Upper lobe of right lung (tissue), 1 donor: Measurements from ENCODE around the gene GSTO1. TPM values are rescaled to one million over a fixed set of nuclear protein-coding genes. Genes with fewer than 3 reads are reported as not detected.

Experiments
- microRNA-seq: library from miRNA; unstranded; fragments of <30 nt; microRNA quantifications from one replicate; pipeline ENCODE4 v1.2.0, GENCODE V29; 2020; ENCODE audit warnings: borderline microRNAs expressed
- total RNA-seq: library from RNA; stranded (reverse); fragmentation: NEBNext Ultra II Directional; extraction: Animal tissue kit (Norgen Biotek cat#: 25700); gene quantifications from one replicate; pipeline ENCODE4 v1.2.1, GENCODE V29; 2021
- donor health status: DM: no; HTN: yes; CAD: no; lungs with severe emphysema.

The GSTO1 gene
- total RNA-seq, 1 donor from 2014 or later = 110 TPM

Small RNA genes within 50 kb of the gene (microRNA-seq; reads per million reads assigned to microRNA genes)
- 0.99 reads per million for gene MIR4482
- gene MIR609 = not detected

Other genes with a start within 250 kb of the GSTO1 start
- 1.5 TPM for gene COL17A1, start 169.0 kb upstream of the GSTO1 start, total RNA-seq
- gene SFR1, start 132.7 kb upstream of the GSTO1 start, total RNA-seq = 5.5 TPM
- 0.75 TPM for gene CFAP43, start 22.5 kb upstream of the GSTO1 start, total RNA-seq
- 9.1 TPM for gene GSTO2, start 14.3 kb downstream of the GSTO1 start, total RNA-seq
- gene ITPRIP, start 83.6 kb downstream of the GSTO1 start, total RNA-seq = 34.4 TPM
- 0.14 TPM for gene CFAP58, start 98.9 kb downstream of the GSTO1 start, total RNA-seq